Measurements from ENCODE around the gene MAP3K12. TPM values are rescaled to one million over a fixed set of nuclear protein-coding genes. Genes with fewer than 3 reads are reported as not detected.

The MAP3K12 gene
- polyA plus RNA-seq, 1 donor (not counting 4 experiments of a cell fraction or from before 2014, with no cell fraction given), result 13.4 TPM

- no peak for FAIRE-seq
- H3K4me3 ChIP-seq (ENCODE audit: control insufficient read depth in 2 of 3, extremely low read depth in 1 of 3, insufficient read depth in 2 of 3, low read depth in 1 of 3, low read length in 3 of 3), result no peak overlapping the region
- H3K36me3 ChIP-seq (ENCODE audit: control insufficient read depth in 2 of 2, extremely low read depth in 1 of 2, insufficient read depth in 2 of 2, low read length in 2 of 2), result peaks cover 7 to 10% of the 10 kb centered on the region in 2 experiments
- no peak overlapping the region for H2AFZ ChIP-seq (ENCODE audit: control insufficient read depth, low read length)
- no peaks in the 10 kb centered on the region for H3K9me3 ChIP-seq (ENCODE audit: control insufficient read depth, low read depth, low read length)
- no peak for DNase-seq (ENCODE audit: low read depth, low spot score)
- no peak overlapping the region for H3K27ac ChIP-seq (ENCODE audit: control insufficient read depth, insufficient read depth, low read length)
- H3K9ac ChIP-seq (ENCODE audit: control insufficient read depth, extremely low read depth, insufficient read depth, low read length), result no peak overlapping the region
- no peaks in the 10 kb centered on the region for H4K20me1 ChIP-seq (ENCODE audit: control insufficient read depth, extremely low read depth, insufficient read depth, low read length)
- no peak overlapping the region for H3K4me2 ChIP-seq (ENCODE audit: control insufficient read depth, extremely low read depth, insufficient read depth, low read depth, low read length)
- TF ChIP-seq EZH2 (IDR thresholded peaks at IDR 0.05; ENCODE audit: low read length), result no peak
- no peak for TF ChIP-seq CTCF (optimal IDR thresholded peaks at IDR 0.05 in 1 of 3, IDR thresholded peaks at IDR 0.05 in 1 of 3, conservative IDR thresholded peaks at IDR 0.05 in 1 of 3; ENCODE audit: extremely low read depth in 1 of 3, insufficient read depth in 2 of 3, low read length in 3 of 3)
- H3K4me1 ChIP-seq (ENCODE audit: control insufficient read depth, extremely low read depth, insufficient read depth, low read length), result peaks cover 9% of the 10 kb centered on the region
- H3K9me1 ChIP-seq (ENCODE audit: control insufficient read depth, extremely low read depth, insufficient read depth, low read length), result no peaks in the 10 kb centered on the region
- H3K79me2 ChIP-seq (ENCODE audit: control insufficient read depth, insufficient read depth, low read length), result no peaks in the 10 kb centered on the region
- H3K27me3 ChIP-seq (ENCODE audit: control insufficient read depth, extremely low read depth, insufficient read depth, low read length), result no peaks in the 10 kb centered on the region
- dilution Hi-C loops (cut with MboI; ENCODE audit: extremely low pct_ligation_motif_present, low sequenced_read_pairs), result no loop called here
Measured at GRCh38 chr12:53489242-53489864, 9.9 kb downstream of the MAP3K12 start.

- Histone ChIP-seq H3K79me2 (ENCODE audit: control insufficient read depth, insufficient read depth, low read length) (no peaks in the 10 kb centered on the region), H3K4me1 (ENCODE audit: control insufficient read depth, extremely low read depth, insufficient read depth, low read length) (peaks cover 15% of the 10 kb centered on the region), H3K9me3 (ENCODE audit: control insufficient read depth, low read depth, low read length) (no peaks in the 10 kb centered on the region), H3K9me1 (ENCODE audit: control insufficient read depth, extremely low read depth, insufficient read depth, low read length) (no peaks in the 10 kb centered on the region), H2AFZ (ENCODE audit: control insufficient read depth, low read length) (no peak overlapping the region), H3K36me3 (ENCODE audit: control insufficient read depth in 2 of 2, extremely low read depth in 1 of 2, insufficient read depth in 2 of 2, low read length in 2 of 2) (peaks cover 12 to 23% of the 10 kb centered on the region in 2 experiments), H4K20me1 (ENCODE audit: control insufficient read depth, extremely low read depth, insufficient read depth, low read length) (peaks cover 5% of the 10 kb centered on the region), H3K4me2 (ENCODE audit: control insufficient read depth, extremely low read depth, insufficient read depth, low read depth, low read length) (no peak overlapping the region), H3K27me3 (ENCODE audit: control insufficient read depth, extremely low read depth, insufficient read depth, low read length) (no peaks in the 10 kb centered on the region), H3K27ac (ENCODE audit: control insufficient read depth, insufficient read depth, low read length) (no peak overlapping the region), H3K9ac (ENCODE audit: control insufficient read depth, extremely low read depth, insufficient read depth, low read length) (no peak overlapping the region), H3K4me3 (ENCODE audit: control insufficient read depth in 2 of 3, extremely low read depth in 1 of 3, insufficient read depth in 2 of 3, low read depth in 1 of 3, low read length in 3 of 3) (no peak overlapping the region)
- TF ChIP-seq EZH2 (IDR thresholded peaks at IDR 0.05; ENCODE audit: low read length) (no peak), CTCF (optimal IDR thresholded peaks at IDR 0.05 in 1 of 3, IDR thresholded peaks at IDR 0.05 in 1 of 3, conservative IDR thresholded peaks at IDR 0.05 in 1 of 3; ENCODE audit: extremely low read depth in 1 of 3, insufficient read depth in 2 of 3, low read length in 3 of 3) (no peak)
- dilution Hi-C loops (cut with MboI; ENCODE audit: extremely low pct_ligation_motif_present, low sequenced_read_pairs), result no loop called here
- FAIRE-seq (no peak), DNase-seq (ENCODE audit: low read depth, low spot score) (no peak)
Measured at GRCh38 chr12:53486736-53487487, 12.3 kb downstream of the MAP3K12 start.
